Activated CD4-positive, alpha-beta T cell treated with anti-CD3 and anti-CD28 coated beads for 24 hours (primary cell): ENCODE results near the gene GALNT16.

ENCODE experiments used
- DNase-seq, 2 donors: peaks; one replicate each; pipeline ENCODE4 v3.0.0-alpha.2; 2020; ENCODE audit warnings: low read depth in 2 of 2

Gene GALNT16

DNA sequence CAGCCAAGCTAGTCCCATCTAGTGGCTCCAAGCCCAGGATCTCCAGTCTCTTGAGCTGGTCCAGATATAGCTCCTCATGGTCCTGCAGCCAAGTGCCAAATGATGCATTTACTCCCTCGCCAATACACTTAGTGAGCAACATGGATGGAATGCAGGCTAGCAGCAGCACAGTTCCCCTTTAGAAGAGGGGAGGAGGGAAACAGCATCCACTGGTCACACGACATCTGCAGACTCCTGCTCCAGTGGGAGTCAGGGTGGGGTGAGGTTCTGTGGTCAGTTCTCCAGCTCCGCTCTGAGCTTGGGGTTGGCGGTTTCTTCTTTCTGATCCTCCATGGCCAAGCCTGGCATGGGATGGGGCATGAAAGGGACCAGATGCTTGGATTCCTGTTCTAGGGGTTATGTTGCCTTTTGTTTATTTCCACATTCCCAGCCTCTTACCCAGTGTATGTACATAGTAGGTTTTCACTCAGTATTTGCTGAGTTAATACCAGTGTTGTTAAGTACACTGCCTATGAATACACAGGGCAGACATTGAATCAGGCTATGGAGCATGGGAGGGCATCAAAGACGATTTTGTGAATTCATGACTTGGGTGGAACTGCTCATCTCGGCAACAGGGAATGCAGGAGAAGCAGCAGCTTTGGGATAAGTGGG, 57.3 kb downstream of the GALNT16 start:
- DNase-seq: no peak

DNA sequence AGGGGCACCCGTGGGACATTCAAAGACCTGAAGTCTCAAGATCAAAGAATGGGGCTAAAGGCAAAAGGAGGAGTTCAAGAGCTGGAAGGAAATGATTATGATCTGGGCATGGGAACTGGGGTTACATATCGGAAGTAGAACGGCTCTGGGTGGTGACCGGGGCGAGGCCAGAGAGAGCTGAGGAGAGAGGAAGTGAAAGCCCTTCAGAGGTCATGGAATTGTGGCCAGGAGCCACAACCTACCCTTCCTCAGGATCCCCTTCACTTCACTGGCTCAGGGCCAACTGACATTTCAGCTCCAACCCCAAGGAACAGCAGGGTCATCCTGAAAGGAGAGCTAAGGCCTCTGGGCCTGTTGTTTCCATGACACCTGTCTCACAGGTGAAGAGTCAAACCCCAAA, 57.8 kb downstream of the GALNT16 start:
- DNase-seq: no peak

DNA sequence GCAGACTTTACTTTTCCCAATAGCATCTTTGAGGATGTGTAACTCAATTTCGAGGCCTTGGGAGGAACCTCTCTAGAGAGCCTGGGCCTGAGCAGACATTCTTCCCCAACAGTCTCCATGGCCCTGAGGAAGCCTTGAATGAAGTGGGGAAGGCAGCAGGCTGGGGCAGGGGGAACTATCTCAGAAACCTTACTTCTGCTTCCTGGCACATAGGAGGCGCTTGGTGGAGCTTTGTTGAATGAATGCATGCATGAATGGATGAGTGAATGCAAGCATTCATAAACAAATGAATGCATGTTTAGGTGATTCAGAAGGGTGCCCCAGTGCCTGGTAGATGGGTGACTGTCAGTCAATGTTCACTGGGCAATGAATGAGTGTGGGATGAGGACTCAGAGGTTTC, 58.3 kb downstream of the GALNT16 start:
- DNase-seq: no peak

DNA sequence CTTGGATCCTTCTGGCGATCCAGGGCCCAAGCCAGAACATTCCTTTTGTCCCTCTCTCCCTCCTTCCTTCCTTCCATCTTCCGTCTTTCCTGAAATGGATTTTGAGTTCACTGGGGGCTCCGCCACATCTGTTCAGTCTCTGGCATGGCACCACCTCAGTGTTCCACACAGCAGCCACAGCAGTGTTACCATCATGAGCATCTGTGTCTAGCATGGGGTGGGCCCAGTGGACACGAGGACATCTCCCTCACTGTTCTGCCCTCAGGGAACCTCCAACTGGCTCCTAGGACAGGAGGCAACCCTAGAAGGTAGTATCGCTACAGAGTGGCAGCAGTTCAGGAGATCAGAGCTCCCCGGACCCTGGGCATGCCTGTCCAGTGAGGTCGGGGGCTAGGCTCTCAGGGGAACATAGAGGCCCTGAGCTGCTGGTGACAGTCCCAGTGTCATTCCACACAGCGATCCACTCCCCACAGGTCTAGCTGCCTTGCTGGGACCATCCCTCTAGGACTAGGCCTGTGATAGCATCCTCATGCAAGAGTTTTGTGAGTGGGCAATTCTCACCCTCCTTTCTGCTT, 59.0 kb downstream of the GALNT16 start:
- DNase-seq: no peak

DNA sequence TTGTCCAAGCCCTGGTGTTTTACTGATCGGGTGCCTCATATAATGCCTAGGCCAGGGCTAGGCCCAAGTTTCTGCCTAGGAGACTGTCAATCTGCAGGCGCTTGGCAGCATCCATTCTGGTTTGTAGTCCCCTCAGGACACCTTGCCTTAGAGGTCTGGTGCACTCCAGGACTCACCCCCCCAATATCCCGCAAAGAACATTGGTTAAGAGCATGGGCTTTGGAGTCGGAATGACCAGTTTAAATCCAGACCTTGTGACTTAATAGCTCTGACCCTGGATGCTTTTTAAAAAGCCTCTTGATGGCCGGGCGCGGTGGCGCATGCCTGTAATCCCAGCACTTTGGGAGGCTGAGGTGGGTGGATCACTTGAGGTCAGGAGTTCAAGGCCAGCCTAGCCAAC, 60.0 kb downstream of the GALNT16 start:
- DNase-seq: no peak

DNA sequence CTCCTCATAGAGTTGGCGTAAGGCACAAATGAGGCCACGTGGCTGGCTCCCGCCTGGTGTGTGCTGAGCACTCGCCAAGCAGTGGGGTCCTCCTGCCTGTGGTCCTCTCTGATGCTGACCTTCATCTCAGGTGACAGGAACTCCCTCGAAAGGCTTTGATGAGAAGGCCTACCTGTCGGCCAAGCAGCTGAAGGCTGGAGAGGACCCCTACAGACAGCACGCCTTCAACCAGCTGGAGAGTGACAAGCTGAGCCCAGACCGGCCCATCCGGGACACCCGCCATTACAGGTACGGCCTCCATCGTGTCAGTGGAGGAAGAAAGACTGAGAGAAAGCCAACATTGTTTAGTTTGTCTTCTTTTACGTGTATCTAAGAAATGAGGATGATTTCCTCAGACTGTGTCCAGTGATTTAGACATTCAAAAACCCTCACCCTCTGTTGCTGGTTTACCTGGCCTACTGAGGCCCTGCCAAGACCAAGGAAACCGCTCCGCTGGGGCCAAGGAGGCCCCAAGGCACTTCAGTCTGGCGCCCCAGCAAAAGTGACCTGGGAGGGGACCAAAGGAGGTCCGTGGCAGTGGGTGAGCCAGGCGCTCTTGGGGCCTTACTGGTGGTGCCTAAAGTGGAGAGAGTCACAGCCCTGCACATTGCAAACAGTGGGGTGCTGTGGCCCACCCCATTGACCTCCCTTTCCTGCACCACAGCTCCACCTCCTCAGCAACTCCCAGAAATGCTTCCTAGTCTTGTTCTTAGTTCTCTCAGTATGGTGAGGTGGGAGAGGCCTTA, 60.8 kb downstream of the GALNT16 start:
- DNase-seq: no peak

DNA sequence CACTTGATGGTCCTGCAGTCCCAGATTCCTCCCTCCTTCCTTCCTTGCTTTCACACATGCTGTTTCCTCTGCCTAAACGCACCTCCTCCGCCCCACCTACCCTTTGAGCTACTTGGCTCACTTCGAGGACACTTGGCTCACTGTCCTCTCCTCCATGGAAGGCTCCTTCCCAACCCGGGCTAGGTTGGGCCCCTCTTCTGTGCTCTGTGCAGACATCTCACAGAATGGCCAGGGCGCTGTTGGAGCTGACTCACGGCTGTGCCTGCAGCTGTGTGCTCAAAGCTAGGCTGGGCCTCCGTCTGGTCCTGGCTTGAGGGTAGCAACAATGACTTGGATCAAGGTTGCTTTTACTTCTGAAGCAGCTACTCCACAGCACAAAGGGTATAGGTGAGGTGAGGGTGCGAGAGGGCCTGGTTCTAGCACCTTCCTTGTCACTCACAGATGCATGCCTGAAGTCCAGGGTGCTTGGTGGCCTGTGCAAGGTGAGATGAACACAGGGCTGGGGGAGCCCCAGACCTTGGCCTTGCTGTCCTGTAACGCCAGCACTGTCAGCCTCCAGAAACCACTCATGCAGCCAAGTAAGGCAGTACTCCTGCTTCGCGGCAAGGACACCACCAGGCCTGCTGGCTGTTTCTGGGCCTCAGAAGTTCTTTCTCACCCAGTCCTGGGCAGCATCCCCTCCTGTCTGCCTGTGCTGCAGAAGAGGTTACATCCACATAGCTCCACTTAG, 61.8 kb downstream of the GALNT16 start:
- no peak for DNase-seq

DNA sequence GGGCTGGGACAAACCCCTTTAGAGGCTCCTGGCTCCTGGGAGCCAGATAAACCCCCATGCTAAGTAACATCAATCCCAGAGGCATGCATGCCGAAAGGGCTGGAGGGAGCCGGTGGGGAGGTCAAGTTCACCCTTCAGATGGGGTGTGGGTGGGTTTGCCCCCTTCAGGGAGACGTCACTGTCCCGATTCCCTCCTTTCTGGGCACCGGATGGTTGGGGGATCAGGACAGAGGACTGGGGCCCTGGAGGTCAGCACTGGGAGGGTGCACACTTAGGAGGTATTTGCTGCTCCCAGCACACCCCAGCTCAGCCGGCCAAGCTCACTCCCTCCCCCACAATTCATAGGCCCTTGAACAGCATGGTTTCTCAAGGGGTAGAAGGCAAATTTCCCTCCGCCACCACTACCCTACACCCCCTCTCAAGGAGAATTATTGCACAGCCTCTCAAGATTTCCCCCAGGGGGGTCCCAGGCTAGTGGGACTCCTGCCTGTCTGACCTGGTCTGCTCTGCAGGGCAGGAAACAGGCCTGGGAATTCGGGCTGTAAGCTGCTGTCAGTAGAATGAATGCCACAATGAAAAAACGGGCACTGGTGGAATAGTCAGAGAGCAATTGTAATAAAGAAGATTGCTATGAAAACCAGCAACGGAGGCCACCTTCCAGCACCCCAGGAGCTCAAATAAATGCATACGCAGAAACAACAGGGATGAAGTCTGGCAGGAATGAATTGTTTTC, 63.5 kb downstream of the GALNT16 start:
- no peak for DNase-seq

DNA sequence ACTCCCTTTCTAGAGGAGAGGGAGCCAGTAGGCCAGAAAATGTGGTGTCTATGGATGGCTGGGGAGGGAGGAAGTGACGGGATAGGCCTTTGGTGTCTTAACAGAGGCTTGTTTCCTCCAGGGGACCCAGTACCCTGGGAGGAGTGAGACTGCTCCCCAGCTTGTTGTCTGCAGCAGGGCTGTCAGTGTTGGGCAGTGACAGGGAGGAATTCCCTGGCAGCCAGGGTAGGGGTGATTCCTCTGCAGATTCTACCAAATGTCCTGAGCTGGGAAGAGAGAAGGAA, 64.0 kb downstream of the GALNT16 start:
- no peak for DNase-seq

DNA sequence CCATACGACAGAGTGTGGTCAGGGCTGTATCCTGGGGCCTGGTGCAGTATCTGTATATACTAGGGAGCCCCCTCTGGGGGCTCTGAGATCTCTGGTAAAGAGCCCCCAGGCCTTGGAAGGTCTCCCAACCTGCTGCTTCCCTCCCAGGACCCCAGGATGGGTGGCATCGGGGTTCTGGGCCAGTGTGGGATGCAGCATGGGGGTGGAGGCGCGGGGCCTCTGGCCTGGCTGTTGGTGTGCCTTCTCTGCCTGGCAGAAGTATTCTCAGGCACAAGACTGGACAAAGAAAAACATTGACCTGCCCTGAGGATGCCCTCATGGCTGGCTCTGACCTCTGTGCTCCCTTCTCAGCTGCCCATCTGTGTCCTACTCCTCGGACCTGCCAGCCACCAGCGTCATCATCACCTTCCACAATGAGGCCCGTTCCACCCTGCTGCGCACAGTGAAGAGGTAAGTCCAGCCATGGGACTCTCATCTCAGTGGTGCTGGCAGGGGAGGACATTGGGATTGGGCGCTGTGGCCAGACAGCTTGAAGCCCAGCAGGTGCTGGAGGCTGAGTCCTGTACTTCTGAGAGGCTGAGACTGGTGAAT, 64.5 kb downstream of the GALNT16 start:
- DNase-seq: no peak

DNA sequence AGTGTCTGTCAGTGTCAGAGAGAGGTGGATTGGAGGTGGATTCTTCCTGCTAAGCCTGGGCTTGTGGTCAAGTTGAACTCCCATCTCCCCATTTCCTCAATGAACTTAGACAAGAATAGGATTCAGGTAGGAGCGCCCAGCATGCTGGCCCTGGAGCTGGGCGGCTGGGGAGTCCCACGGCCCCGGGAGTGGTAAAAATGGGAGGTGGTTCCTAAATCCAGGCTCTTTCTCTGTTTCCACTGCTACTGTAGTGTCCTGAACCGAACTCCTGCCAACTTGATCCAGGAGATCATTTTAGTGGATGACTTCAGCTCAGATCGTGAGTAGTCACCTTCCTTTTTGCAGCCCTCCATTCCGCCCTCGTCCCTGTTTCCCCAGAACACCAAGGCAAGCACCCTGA, 65.1 kb downstream of the GALNT16 start:
- DNase-seq: no peak

DNA sequence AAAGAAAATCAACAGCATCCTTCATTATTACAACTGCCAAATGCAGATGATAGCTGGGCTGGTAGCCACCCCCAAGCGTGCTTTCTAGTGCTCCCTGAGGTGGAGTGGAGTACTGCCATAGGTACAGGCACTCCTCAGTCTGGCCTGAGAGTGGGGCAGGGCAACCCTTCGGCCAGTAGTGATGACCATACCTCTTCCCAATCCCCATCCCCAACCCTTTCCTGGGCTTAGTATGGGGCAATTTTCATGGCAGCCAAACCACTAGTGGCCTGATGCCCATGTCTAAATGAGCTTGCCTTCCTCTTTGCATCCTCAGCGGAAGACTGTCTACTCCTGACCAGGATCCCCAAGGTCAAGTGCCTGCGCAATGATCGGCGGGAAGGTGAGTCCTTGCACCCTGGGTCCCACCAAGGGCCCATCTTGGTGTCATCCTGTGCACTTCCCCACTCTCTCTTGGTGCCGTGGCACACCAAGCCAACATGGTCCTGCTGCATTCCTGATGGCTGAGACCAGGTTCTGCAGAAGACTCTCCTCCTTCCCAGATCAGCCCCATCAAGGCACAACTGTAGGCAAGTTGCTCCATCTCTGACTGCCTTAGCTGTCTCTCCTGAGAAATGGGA, 65.8 kb downstream of the GALNT16 start:
- DNase-seq: no peak

DNA sequence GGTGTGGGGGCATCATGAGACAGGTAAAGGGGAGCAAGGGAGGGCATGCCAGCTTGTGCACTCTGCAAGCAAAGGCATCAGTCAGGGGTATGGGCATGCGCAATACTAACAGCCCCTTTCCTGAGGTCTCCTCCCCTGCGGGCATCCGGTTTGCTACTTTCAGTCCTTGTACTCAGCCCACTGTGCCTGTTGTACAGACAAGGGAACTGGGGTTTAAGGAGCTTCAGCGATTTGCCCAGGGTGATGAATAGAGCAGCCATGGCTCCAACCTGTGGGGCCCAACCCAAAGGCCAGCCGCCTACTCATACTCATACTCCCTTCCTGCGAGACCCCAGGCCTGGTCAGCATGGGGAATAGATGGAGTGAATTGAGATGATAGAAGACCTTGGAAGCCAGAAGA, 66.7 kb downstream of the GALNT16 start:
- no peak for DNase-seq

DNA sequence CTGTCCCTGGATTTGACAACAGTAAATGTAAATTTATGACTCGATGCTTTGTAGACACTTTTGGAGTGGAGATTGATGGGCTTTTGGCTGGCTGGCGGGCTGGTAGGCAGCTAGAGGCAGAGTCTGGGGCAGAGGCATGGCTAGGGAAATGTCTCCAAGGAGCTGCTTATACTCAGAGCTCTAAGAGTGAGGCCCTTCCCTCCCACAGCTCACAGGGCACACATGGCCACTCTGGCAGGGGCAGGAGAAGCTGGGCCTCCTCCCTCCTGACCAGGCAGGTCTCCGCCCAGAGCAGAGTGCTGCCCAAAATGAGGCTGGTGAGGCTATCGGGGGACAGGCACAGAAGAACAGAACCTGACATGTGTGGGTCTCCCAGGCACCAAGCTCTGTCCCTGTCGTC, 67.5 kb downstream of the GALNT16 start:
- DNase-seq: no peak

DNA sequence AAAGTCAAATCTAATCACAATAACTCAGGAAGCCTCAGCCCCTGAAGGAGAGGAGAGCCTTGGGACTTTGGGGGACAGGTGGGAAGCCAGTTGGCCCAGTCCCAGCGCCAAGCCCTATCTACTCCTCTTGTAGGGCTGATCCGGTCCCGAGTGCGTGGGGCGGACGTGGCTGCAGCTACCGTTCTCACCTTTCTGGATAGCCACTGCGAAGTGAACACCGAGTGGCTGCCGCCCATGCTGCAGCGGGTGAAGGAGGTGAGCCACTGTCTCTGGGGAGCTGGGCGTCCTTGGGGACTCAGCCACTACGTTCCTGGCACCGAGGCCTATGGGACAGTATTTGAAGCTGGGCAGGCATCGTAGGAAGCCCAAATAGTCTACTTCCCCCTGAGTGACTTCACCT, 68.4 kb downstream of the GALNT16 start:
- DNase-seq: no peak

DNA sequence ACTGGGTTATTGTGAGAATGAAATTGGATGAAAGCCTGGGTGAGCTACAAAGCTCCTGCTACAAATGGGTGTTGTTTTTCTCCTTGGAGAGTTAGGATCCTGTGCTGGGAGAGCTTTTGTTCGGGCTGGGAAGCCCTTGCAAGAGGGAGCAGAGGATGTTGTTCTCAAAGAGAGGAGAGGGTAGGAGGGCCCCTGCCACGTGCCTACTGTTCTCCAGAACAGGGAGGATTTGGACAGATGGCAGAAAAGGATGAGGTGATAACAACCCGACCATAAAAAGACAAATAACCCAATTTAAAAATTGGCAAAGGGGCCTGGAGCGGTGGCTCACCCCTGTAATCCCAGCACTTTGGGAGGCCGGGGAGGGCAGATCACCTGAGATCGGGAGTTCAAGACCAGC, 68.8 kb downstream of the GALNT16 start:
- no peak for DNase-seq

DNA sequence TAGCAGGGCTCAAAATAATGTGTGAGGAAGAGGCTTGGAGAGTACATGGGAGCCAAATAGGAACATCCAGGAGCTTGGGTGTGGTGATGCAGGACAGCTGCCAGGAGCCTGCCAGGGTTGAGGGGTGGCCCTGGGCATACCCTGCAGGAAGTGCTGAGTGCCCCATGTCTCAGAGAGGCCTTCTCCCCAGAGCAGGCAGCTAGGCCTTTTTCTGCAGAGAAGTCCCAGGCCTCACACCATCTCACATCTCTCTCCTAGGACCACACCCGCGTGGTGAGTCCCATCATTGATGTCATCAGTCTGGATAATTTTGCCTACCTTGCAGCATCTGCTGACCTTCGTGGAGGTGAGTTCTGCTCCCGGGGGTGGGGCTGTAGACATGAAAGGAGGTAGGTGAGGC, 71.2 kb downstream of the GALNT16 start:
- no peak for DNase-seq

DNA sequence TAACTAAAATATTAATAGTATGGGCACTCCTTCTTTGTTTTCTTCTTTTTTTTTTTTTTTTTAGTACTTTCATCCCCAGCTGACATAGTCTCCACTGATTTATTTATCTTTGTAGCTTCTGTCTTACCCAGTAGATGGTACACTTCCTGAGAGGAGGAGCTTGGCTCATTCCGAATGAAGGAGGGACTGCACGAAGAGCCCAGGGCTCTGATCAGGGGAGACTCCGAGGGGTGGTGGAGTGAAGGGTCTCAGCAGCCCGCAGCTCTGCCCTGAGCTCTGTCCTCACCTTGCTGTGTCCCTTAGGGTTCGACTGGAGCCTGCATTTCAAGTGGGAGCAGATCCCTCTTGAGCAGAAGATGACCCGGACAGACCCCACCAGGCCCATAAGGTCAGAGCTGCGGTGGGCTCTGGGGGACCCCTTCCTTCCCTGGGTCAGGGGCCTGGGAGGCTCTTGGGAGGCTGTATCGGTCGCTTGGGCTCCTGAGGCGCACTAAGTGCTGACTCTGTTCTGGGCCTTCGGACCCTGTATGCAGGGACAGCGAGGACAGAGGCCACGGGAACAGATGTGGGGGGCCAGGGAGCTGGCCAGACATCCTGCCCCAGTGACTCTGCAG, 72.9 kb downstream of the GALNT16 start:
- no peak for DNase-seq

DNA sequence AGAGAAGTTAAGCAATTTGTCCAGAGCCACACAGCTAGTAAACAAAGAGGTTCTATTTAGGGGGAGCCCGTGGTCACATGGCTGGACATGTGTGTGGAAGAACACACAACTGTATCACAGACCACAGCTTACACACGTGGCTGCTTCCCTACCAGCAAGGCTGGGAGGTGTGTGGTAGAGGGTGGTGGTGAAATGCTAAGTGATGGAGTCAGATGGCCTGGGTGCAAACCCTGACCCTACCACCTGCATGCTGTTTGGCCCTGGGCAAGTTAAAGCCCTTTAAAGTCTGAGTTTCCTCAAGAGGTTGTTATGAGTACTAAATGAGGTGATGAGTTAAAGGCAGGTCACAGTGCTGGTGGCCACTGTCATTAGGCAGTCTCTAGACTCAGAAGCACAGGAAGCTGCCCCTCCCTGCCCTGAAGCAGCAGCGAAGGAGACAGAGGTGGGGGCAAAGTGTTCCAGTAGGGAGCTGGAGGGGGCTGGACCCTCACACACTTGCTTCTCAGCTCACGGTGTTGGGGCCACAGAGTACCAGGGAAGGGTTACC, 73.9 kb downstream of the GALNT16 start:
- no peak for DNase-seq

DNA sequence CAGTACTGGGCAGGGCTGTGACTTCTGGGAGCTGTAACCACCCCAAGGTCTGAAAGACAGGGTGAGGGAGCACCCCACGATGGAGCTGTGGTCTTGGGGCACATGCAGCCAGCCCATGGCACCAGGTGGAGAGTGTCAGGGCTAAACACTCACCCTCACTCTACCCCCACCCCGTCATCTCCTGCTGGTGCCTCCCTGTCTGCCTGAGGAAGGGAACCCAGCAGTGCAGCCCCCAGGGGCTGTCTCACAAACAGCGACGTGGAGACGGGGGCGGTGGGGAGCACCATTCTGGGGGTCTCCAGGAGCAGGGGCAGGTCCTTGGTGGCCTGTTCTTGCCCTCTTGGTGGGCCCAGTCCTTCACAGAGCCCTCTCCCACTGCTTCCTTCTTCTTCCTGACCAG, 74.6 kb downstream of the GALNT16 start:
- DNase-seq: no peak

DNA sequence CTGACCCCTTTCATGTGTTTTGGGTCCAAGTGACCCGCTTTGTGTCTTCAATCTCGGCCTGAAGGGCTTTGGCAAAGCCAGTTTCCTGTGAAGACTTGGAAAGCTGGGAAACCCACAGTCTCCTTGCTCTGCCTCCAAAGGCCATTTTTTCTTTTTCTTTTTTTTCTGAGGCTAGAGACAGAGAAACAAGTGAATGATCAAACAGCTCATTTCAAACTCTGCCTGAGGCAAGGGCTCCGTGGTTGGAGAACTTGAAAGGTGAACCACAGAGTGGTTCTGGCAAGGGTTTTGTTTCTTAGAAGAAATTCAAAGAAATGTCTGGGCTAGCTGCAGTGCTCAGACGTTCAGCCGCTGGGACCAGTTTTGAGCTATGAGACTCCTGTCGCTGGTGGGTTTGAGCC, 75.4 kb downstream of the GALNT16 start:
- DNase-seq: no peak
